Measurements from ENCODE around the gene TRIM75.
"Not testable (repeated sequence)": the region's sequence is repeated elsewhere in the genome, so short reads cannot be mapped to it uniquely, and the experiment has no call there.

Gene TRIM75

DNA sequence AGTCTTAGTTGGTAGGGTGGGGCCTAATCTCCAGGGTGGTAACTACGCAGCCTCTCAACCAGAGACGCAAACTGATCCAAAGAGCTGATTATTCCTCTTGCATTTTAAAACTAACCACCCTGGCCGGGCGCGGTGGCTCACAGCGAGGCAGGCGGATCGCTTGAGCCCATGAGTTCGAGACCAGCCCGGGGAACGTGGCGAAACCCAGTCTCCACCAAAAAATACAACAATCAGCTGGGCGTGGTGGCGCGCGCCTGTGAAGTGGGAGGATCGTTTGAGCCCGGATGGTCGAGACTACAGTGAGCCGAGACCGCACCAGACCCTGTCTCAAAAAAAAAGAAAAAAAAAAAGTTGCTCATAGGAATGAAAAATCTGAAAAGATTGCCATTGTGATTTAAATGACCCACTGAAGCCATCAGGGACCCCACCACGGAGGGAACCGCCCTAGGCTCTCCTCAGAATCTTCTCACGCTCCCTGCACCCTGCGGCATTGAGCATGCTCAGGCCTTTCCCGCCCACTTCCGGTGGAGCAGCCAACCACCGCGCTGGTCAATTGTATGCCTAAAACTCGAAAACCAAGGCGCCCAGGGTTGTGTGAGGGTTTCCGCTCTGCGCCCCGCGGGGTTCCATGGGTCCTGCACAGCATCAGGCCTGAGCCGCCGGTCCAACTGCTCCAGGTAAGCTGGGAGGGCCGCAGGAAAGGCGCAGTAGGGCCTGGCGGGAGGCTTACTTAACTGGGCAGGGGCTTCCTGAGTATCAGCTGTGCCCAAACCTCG, 22.0 kb upstream of the TRIM75 start, which contains the start of gene TRIM60:
TSS of gene TRIM60 (plus strand) at position 564 of the 776 bp plus-strand sequence. CDS start 8,074 bp downstream, outside the sequence.
- H3K36me3 Mint-ChIP-seq (ENCODE audit: insufficient read depth), result no peaks in the 10 kb centered on the region
- H3K4me3 Mint-ChIP-seq, result no peak within 1 kb of the TSS
- no peaks in the 10 kb centered on the region for H3K4me1 Mint-ChIP-seq (ENCODE audit: low read depth in 2 of 2)
- H3K9me3 Mint-ChIP-seq, result no peaks in the 10 kb centered on the region
- H3K27me3 Mint-ChIP-seq, result peaks cover 8 to 16% of the 10 kb centered on the region in 2 donors
- DNase-seq (no peak), ATAC-seq (replicated peaks) (no peak)
- H3K27ac Mint-ChIP-seq, result no peak within 1 kb of the TSS

DNA sequence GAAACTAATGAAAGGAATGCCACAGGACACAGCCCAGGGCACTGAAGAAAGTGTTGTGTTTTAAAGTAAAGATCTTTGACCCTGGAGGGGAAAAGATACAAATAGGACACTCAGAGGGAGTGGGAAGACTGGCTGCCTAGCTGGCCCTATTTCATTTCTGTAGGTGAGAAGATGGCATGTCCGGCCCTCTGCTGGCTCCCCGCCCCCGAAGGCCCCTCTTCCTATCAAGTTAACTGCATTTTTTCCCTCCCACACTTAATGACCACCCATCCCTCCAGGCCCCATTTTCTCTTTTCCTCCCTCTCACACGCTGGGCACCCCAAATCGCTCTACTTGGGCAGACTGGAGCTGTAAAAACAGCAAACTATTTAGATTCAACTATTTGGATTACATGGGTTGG, 5.5 kb upstream of the TRIM75 start:
- Mint-ChIP-seq H3K27ac (no peak overlapping the region), H3K27me3 (peaks cover 0 to 26% of the 10 kb centered on the region in 2 donors), H3K9me3 (no peaks in the 10 kb centered on the region), H3K36me3 (ENCODE audit: insufficient read depth) (no peaks in the 10 kb centered on the region), H3K4me3 (no peak overlapping the region), H3K4me1 (ENCODE audit: low read depth in 2 of 2) (no peaks in the 10 kb centered on the region)
- no peak for ATAC-seq (replicated peaks)
- DNase-seq, result no peak

DNA sequence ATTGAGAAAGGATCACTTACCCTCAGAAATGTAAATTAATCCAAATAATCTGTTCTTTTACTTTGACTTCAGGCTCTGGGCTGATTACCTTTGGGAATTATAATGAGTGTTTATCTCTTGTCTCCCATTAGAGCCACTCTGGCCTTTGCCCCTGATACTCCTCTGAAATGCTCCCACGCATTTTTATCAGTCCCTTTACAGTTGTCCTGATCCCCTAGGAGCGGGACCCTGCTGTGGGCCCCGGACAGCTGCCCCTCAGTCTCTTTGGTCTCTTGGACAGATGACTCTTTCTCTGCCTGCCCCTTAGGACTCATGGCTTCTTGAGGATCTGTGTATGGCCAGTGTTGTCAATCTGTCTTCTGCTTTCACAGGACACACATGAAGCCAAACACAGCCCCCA, 1.0 kb upstream of the TRIM75 start:
- Mint-ChIP-seq H3K9me3 (no peaks in the 10 kb centered on the region), H3K27me3 (peaks cover 0 to 19% of the 10 kb centered on the region in 2 donors), H3K27ac (no peak overlapping the region), H3K4me1 (ENCODE audit: low read depth in 2 of 2) (no peaks in the 10 kb centered on the region), H3K36me3 (ENCODE audit: insufficient read depth) (peaks cover 3% of the 10 kb centered on the region), H3K4me3 (no peak overlapping the region)
- DNase-seq, result no peak
- ATAC-seq (replicated peaks), result no peak

- ATAC-seq (replicated peaks) (no peak), DNase-seq (no peak)
- no peaks in the 10 kb centered on the region for H3K4me1 Mint-ChIP-seq (ENCODE audit: low read depth in 2 of 2)
- H3K36me3 Mint-ChIP-seq (ENCODE audit: insufficient read depth), result peaks cover 3% of the 10 kb centered on the region
- H3K27ac Mint-ChIP-seq, result no peak overlapping the region
- peaks cover 0 to 8% of the 10 kb centered on the region in 2 donors for H3K27me3 Mint-ChIP-seq
- H3K4me3 Mint-ChIP-seq, result no peak overlapping the region
- H3K9me3 Mint-ChIP-seq, result no peaks in the 10 kb centered on the region
Measured at GRCh38 chr4:165055601-165056000, 1.9 kb downstream of the TRIM75 start.

DNA sequence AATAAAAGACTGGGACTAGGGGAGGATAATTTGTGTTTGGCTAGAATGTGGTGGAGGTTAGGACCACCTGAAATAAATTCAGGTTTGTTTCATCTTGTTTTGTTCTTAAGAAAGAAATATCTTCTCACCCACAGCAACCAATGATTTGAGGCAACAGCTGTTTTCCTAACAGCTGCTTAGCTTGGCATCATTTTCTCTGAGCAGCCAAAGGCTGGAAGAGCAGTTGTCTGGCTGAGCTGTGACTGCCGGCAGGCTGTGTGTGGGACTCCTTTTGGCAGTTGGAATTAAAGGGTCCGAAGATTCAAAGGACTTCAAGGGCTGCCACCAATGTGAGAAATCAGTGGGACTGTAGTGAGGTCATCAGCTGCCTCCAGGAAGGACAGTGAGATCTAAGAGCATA, 5.0 kb downstream of the TRIM75 start:
- Mint-ChIP-seq H3K27me3 (no peaks in the 10 kb centered on the region), H3K4me1 (ENCODE audit: low read depth in 2 of 2) (no peaks in the 10 kb centered on the region), H3K9me3 (no peaks in the 10 kb centered on the region), H3K36me3 (ENCODE audit: insufficient read depth) (peaks cover 3% of the 10 kb centered on the region), H3K4me3 (no peak overlapping the region), H3K27ac (no peak overlapping the region)
- ATAC-seq (replicated peaks), result no peak
- no peak for DNase-seq

DNA sequence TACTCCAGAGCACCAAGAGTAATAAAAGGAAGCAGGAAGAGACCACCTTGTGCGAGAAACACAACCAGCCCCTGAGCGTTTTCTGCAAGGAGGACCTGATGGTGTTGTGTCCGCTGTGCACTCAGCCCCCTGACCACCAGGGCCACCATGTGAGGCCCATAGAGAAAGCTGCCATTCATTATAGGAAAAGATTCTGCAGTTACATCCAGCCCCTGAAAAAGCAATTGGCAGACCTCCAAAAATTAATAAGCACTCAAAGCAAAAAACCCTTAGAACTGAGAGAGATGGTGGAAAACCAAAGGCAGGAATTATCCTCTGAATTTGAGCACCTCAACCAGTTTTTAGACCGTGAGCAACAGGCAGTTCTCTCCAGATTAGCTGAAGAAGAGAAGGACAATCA, 5.7 kb downstream of the TRIM75 start:
- Mint-ChIP-seq H3K27me3 (no peaks in the 10 kb centered on the region), H3K9me3 (no peaks in the 10 kb centered on the region), H3K27ac (no peak overlapping the region), H3K4me3 (no peak overlapping the region), H3K36me3 (ENCODE audit: insufficient read depth) (peaks cover under 1% of the 10 kb centered on the region), H3K4me1 (ENCODE audit: low read depth in 2 of 2) (no peaks in the 10 kb centered on the region)
- no peak for ATAC-seq (replicated peaks)
- no peak for DNase-seq

DNA sequence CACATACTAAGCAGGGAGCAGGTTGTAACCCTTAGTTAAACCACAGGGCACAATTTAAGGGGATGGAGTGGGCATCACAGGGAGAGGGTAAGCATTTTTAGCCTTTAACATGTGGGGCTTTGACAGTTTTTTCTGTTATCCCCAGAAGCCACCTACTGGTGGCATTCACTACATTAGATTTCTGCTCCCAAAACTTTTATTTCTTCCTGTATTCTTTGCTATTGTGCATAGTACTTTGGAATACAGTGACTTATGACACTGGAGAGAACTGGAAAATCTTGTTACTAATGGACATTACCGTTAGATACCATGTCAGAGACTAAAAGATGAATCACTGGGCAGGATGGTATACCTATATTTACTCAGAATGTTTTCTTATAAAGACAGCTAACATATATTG, 7.3 kb downstream of the TRIM75 start:
- H3K36me3 Mint-ChIP-seq (ENCODE audit: insufficient read depth), result no peaks in the 10 kb centered on the region

GRCh38 chr4:165070560-165070959, 16.9 kb downstream of the TRIM75 start:
- H3K4me1 Mint-ChIP-seq (ENCODE audit: low read depth in 2 of 2), result no peaks in the 10 kb centered on the region
- H3K27ac Mint-ChIP-seq, result no peak overlapping the region
- no peak for ATAC-seq (replicated peaks)
- no peaks in the 10 kb centered on the region for H3K9me3 Mint-ChIP-seq
- H3K36me3 Mint-ChIP-seq (ENCODE audit: insufficient read depth), result peaks cover 5% of the 10 kb centered on the region
- no peak for DNase-seq
- no peak overlapping the region for H3K4me3 Mint-ChIP-seq
- H3K27me3 Mint-ChIP-seq, result no peaks in the 10 kb centered on the region

More for the DNA sequence above, 7.3 kb downstream of the TRIM75 start:
- no peaks in the 10 kb centered on the region for H3K27me3 Mint-ChIP-seq
- ATAC-seq (replicated peaks) (no peak), DNase-seq (no peak)
- no peak overlapping the region for H3K4me3 Mint-ChIP-seq
- H3K27ac Mint-ChIP-seq, result no peak overlapping the region
- no peaks in the 10 kb centered on the region for H3K4me1 Mint-ChIP-seq (ENCODE audit: low read depth in 2 of 2)
- no peaks in the 10 kb centered on the region for H3K9me3 Mint-ChIP-seq

DNA sequence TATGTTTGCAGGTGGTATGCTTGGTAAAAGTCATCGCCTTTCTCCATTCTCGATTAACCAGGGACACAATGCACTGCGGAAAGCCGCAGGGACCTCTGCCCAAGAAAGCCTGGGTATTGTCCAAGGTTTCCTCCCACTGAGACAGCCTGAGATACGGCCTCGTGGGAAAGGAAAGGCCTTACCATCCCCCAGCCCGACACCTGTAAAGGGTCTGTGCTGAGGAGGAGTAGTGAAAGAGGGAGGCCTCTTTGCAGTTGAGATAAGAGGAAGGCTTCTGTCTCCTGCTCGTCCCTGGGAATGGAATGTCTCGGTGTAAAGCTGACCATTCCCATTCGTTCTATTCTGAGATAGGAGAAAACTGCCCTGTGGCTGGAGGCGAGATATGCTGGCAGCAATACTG, 19.7 kb downstream of the TRIM75 start:
- not testable (repeated sequence) for H3K27me3 Mint-ChIP-seq; H3K4me1 Mint-ChIP-seq (ENCODE audit: low read depth in 2 of 2); H3K4me3 Mint-ChIP-seq; H3K9me3 Mint-ChIP-seq; H3K27ac Mint-ChIP-seq; DNase-seq; ATAC-seq (replicated peaks)
- H3K36me3 Mint-ChIP-seq (ENCODE audit: insufficient read depth), result peaks cover 13% of the 10 kb centered on the region

DNA sequence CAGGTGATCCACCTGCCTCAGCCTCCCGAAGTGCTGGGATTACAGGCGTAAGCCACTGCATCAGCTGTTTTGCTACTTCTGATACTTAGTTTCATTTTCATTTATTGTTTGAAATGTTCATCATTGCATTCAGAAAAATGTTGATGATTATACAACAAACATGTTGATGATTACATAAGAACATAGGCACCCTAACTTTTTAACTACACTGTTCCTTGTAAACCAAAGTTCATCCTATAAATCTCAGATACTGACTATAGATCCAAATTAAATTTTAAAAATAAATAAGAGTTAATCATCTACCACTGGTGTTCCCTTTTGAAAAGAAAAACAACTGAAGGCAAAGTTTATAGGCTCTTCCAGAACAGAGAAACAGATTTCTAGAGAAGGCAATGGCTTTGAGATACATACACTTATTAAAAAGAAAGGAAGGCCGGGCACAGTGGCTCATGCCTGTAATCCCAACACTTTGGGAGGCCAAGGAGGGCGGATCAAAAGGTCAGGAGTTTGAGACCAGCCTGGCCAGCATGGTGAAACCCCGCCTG, 23.4 kb downstream of the TRIM75 start:
- H3K27ac Mint-ChIP-seq, result no peak overlapping the region
- H3K27me3 Mint-ChIP-seq, result no peaks in the 10 kb centered on the region
- no peaks in the 10 kb centered on the region for H3K9me3 Mint-ChIP-seq
- peaks cover 30% of the 10 kb centered on the region for H3K36me3 Mint-ChIP-seq (ENCODE audit: insufficient read depth)
- H3K4me3 Mint-ChIP-seq, result no peak overlapping the region
- no peaks in the 10 kb centered on the region for H3K4me1 Mint-ChIP-seq (ENCODE audit: low read depth in 2 of 2)
- DNase-seq (no peak), ATAC-seq (replicated peaks) (no peak)

DNA sequence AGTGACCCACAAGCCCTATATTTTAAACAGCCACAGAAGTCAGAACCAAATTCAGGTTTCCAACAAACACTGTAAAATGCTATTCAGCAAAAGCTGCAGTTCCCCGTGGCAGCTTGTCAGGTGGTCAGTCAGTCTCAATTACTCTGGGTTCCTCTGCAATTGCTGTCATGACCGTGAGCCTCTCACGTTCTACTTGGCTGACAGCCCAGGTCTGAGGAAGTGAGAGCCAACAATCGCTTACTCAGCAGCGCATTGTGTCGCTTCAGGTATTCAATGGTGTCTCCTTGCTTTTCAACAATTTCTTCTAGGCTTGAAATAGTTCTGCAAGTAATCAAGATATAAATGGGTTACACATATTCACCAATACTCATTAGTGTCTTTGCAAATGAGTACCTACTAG, 25.8 kb downstream of the TRIM75 start:
- Mint-ChIP-seq H3K27ac (no peak overlapping the region), H3K27me3 (no peaks in the 10 kb centered on the region), H3K9me3 (no peaks in the 10 kb centered on the region), H3K4me3 (no peak overlapping the region), H3K4me1 (ENCODE audit: low read depth in 2 of 2) (no peaks in the 10 kb centered on the region), H3K36me3 (ENCODE audit: insufficient read depth) (peaks cover 33% of the 10 kb centered on the region)
- ATAC-seq (replicated peaks) (no peak), DNase-seq (no peak)

DNA sequence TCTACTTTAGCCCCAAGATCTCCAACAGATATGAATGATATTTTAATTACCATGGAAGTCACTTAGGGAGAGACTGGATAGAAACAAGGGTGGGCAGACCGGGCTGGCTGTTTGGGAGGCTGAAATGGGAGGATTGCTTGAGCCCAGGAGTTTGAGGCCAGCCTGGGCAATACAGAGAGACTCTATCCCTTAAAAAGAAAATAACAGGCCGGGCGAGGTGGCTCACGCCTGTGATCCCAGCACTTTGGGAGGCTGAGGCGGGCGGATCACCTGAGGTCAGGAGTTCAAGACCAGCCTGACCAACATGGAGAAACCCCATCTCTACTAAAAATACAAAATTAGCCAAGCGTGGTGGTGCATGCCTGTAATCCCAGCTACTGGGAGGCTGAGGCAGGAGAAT, 31.1 kb downstream of the TRIM75 start:
- not testable (repeated sequence) for H3K4me3 Mint-ChIP-seq; H3K27me3 Mint-ChIP-seq; H3K27ac Mint-ChIP-seq; DNase-seq; H3K9me3 Mint-ChIP-seq; H3K4me1 Mint-ChIP-seq (ENCODE audit: low read depth in 2 of 2); ATAC-seq (replicated peaks)
- H3K36me3 Mint-ChIP-seq (ENCODE audit: insufficient read depth), result peaks cover 42% of the 10 kb centered on the region

DNA sequence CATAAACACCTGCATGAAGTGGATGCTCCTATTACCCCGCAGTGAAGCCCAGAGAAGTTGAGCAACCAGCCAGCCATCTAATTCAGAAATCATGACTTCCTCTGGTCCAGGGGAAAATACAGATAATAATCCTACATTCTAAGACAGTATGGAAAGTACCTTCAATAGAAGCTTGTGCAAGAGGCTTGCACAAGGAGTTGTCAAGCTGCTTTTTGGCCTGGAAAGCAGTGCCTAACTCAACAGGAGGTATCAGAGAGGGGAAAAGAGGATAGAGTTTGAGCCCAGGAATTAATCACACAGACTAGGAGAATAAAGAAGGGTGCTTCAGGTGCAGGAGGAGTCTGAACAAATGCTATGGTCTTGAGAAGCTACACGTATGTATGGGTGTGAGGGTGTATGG, 32.3 kb downstream of the TRIM75 start:
- Mint-ChIP-seq H3K9me3 (no peaks in the 10 kb centered on the region), H3K4me1 (ENCODE audit: low read depth in 2 of 2) (no peaks in the 10 kb centered on the region), H3K4me3 (no peak overlapping the region), H3K36me3 (ENCODE audit: insufficient read depth) (peaks cover 48% of the 10 kb centered on the region), H3K27ac (no peak overlapping the region), H3K27me3 (no peaks in the 10 kb centered on the region)
- DNase-seq (no peak), ATAC-seq (replicated peaks) (no peak)

DNA sequence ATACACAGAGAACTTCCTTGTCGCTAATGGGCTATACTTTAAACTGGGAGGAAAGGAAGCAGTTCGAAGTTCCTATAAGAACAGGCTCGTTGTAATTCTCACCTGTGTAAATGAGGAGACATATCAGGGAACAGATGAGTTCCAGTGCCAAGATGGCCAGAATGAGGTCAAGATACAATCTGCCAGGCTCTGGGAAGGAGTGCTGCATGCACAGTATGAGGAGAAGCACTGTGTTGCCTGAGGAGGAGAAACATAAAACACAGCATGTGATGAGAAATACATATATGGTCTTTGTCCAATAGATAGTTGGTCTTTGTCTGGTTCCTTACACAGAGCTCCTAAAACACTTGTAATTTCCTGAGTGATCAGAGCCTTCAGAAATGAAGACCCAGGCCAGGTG, 34.7 kb downstream of the TRIM75 start:
- Mint-ChIP-seq H3K4me1 (ENCODE audit: low read depth in 2 of 2) (no peaks in the 10 kb centered on the region), H3K27ac (no peak overlapping the region), H3K36me3 (ENCODE audit: insufficient read depth) (peaks cover 58% of the 10 kb centered on the region), H3K9me3 (no peaks in the 10 kb centered on the region), H3K27me3 (no peaks in the 10 kb centered on the region), H3K4me3 (no peak overlapping the region)
- ATAC-seq (replicated peaks) (no peak), DNase-seq (no peak)

Measured in effector memory CD8-positive, alpha-beta T cell (primary cell).